ENCODE results near the gene VAT1L. TPM values are rescaled to one million over a fixed set of nuclear protein-coding genes. Genes with fewer than 3 reads are reported as not detected.
A peak's percentile ranks its signal among the peaks of the same experiment; 100 is the strongest.

Gene VAT1L
- total and polyA plus RNA-seq, 2 experiments from 2014 or later = 3.1 to 5.9 TPM

DNA sequence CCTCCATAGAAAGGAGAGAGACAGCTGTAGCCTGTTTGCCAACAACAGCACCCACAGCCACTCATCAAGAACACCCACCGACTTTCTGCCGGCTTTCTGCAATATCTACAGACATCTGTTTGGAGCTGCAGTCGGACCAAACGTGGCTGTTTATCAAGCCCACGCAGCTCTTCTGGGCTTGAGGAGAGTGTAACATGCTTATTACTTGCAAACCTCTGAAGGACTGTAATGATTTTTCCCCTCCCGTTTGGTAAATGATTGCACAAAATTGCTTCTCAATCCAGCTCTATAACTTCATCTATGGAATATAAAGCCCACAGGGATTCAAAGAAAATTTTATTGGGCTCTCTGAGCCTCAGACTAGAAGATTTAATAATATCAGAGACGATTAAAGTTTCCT lies 100.5 kb downstream of the VAT1L start:
- H3K4me3 ChIP-seq = no peak overlapping the region
- no peak overlapping the region for H3K27ac ChIP-seq
- H3K36me3 ChIP-seq (replicated peaks; ENCODE audit: insufficient read depth, low read depth) = no peaks in the 10 kb centered on the region
- no peak for DNase-seq (ENCODE audit: low spot score)
- 49% methylated on average over 7 of the region's 7 CpGs for WGBS (ENCODE audit: low lambda C conversion rate, missing lambda C conversion rate)
- H3K27me3 ChIP-seq = no peaks in the 10 kb centered on the region
- H4K20me1 ChIP-seq (ENCODE audit: insufficient read depth, poor library complexity, severe bottlenecking) = no peaks in the 10 kb centered on the region
- no peak overlapping the region for H2AFZ ChIP-seq
- no peaks in the 10 kb centered on the region for H3K9me3 ChIP-seq (ENCODE audit: low read depth)
- TF ChIP-seq EZH2phosphoT487 (IDR thresholded peaks at IDR 0.05; ENCODE audit: low read depth, severe bottlenecking, unreplicated experiment) (no peak), EZH2 (IDR thresholded peaks at IDR 0.05; ENCODE audit: borderline replicate concordance) (no peak), CTCF (IDR thresholded peaks at IDR 0.05; ENCODE audit: poor library complexity) (no peak)
- H3K79me2 ChIP-seq = no peaks in the 10 kb centered on the region
- H3K4me1 ChIP-seq (ENCODE audit: insufficient read depth) = no peaks in the 10 kb centered on the region
- H3K9me2 ChIP-seq (replicated peaks; ENCODE audit: insufficient read depth) = no peaks in the 10 kb centered on the region
- H3K4me2 ChIP-seq = peak overlapping the region; percentile 7

DNA sequence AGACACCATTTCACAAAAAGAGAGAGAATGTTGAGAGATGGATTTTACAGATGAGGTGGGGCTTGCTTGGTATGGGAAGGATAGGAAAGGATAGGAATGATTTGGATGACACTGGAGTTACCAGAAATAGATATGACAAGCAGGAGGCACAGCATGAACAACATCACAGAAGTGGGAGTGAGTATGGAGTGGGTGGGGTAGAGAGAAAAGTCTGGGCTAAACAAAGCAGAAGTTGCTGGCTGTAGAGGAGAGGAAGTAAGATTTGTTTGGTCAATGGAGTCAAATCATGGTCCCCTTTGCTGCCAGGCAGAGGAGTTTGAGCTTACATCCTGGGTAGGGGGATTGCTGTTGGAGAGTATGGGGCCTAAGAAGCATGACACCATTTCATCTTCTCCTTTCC lies 101.7 kb downstream of the VAT1L start:
- no peak for TF ChIP-seq EZH2 (IDR thresholded peaks at IDR 0.05; ENCODE audit: borderline replicate concordance)
- no peak for TF ChIP-seq EZH2phosphoT487 (IDR thresholded peaks at IDR 0.05; ENCODE audit: low read depth, severe bottlenecking, unreplicated experiment)
- TF ChIP-seq CTCF (IDR thresholded peaks at IDR 0.05; ENCODE audit: poor library complexity) = no peak
- H2AFZ ChIP-seq = no peak overlapping the region
- H3K4me3 ChIP-seq = no peak overlapping the region
- H3K9me3 ChIP-seq (ENCODE audit: low read depth) = no peaks in the 10 kb centered on the region
- H3K79me2 ChIP-seq = no peaks in the 10 kb centered on the region
- H3K4me2 ChIP-seq = no peak overlapping the region
- H3K27me3 ChIP-seq = no peaks in the 10 kb centered on the region
- H3K36me3 ChIP-seq (replicated peaks; ENCODE audit: insufficient read depth, low read depth) = no peaks in the 10 kb centered on the region
- no peaks in the 10 kb centered on the region for H4K20me1 ChIP-seq (ENCODE audit: insufficient read depth, poor library complexity, severe bottlenecking)
- no peaks in the 10 kb centered on the region for H3K4me1 ChIP-seq (ENCODE audit: insufficient read depth)
- no peak for DNase-seq (ENCODE audit: low spot score)
- no peak overlapping the region for H3K27ac ChIP-seq
- no peaks in the 10 kb centered on the region for H3K9me2 ChIP-seq (replicated peaks; ENCODE audit: insufficient read depth)

DNA sequence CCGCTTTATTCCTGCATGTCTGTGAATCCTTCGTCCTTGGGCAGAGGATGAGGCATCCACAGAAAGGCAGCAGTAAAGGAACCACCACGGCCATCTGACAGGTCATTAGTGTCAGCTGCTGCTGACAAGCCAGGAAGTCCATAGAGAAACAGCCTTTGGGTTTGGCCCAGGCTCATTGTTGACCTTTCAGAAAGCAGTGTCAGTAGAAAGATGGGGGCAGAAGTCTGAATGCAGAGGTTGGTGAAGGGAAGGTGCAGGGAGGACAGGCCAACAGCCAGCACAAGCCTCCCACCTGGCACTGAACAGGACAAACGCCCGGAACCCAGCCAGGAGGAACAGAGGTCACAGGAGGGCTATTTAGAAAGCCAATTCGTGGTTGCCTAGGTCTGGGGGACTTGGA lies 105.8 kb downstream of the VAT1L start:
- Histone ChIP-seq H3K36me3 (replicated peaks; ENCODE audit: insufficient read depth, low read depth) (no peaks in the 10 kb centered on the region), H3K27me3 (no peaks in the 10 kb centered on the region), H3K4me2 (no peak overlapping the region), H3K4me1 (ENCODE audit: insufficient read depth) (peaks cover 11% of the 10 kb centered on the region), H3K9me3 (ENCODE audit: low read depth) (no peaks in the 10 kb centered on the region), H4K20me1 (ENCODE audit: insufficient read depth, poor library complexity, severe bottlenecking) (no peaks in the 10 kb centered on the region), H3K27ac (no peak overlapping the region), H3K79me2 (no peaks in the 10 kb centered on the region), H3K9me2 (replicated peaks; ENCODE audit: insufficient read depth) (no peaks in the 10 kb centered on the region), H3K4me3 (no peak overlapping the region), H2AFZ (no peak overlapping the region)
- WGBS (ENCODE audit: low lambda C conversion rate, missing lambda C conversion rate) = 75% methylated on average over 6 of the region's 6 CpGs
- TF ChIP-seq CTCF (IDR thresholded peaks at IDR 0.05; ENCODE audit: poor library complexity) = no peak
- TF ChIP-seq EZH2 (IDR thresholded peaks at IDR 0.05; ENCODE audit: borderline replicate concordance) = no peak
- no peak for TF ChIP-seq EZH2phosphoT487 (IDR thresholded peaks at IDR 0.05; ENCODE audit: low read depth, severe bottlenecking, unreplicated experiment)
- DNase-seq (ENCODE audit: low spot score) = no peak

GRCh38 chr16:77895962-77896361 lies 107.6 kb downstream of the VAT1L start:
- no peaks in the 10 kb centered on the region for H4K20me1 ChIP-seq (ENCODE audit: insufficient read depth, poor library complexity, severe bottlenecking)
- no peak overlapping the region for H3K27ac ChIP-seq
- H2AFZ ChIP-seq = no peak overlapping the region
- no peaks in the 10 kb centered on the region for H3K27me3 ChIP-seq
- TF ChIP-seq EZH2phosphoT487 (IDR thresholded peaks at IDR 0.05; ENCODE audit: low read depth, severe bottlenecking, unreplicated experiment) (no peak), EZH2 (IDR thresholded peaks at IDR 0.05; ENCODE audit: borderline replicate concordance) (no peak), CTCF (IDR thresholded peaks at IDR 0.05; ENCODE audit: poor library complexity) (no peak)
- H3K79me2 ChIP-seq = no peaks in the 10 kb centered on the region
- no peaks in the 10 kb centered on the region for H3K36me3 ChIP-seq (replicated peaks; ENCODE audit: insufficient read depth, low read depth)
- no peak for DNase-seq (ENCODE audit: low spot score)
- peaks cover 11% of the 10 kb centered on the region for H3K4me1 ChIP-seq (ENCODE audit: insufficient read depth)
- H3K4me2 ChIP-seq = no peak overlapping the region
- H3K9me3 ChIP-seq (ENCODE audit: low read depth) = no peaks in the 10 kb centered on the region
- H3K9me2 ChIP-seq (replicated peaks; ENCODE audit: insufficient read depth) = no peaks in the 10 kb centered on the region
- 78% methylated on average over 7 of the region's 7 CpGs for WGBS (ENCODE audit: low lambda C conversion rate, missing lambda C conversion rate)
- H3K4me3 ChIP-seq = no peak overlapping the region
